ENCODE results near the gene OR5H2. TPM values are rescaled to one million over a fixed set of nuclear protein-coding genes. Genes with fewer than 3 reads are reported as not detected.

The OR5H2 gene
- not detected in 2 replicates for total RNA-seq (ENCODE audit: low replicate concordance)

GRCh38 chr3:98282205-98282604 lies at the start of gene OR5H2:
OR5H2 (plus strand) TSS chr3:98282505; CDS start chr3:98282903, 398 bp downstream.

GRCh38 chr3:98263944-98264343 lies 18.4 kb upstream of the OR5H2 start, which contains the start of gene OR5H6:
OR5H6 (plus strand) TSS chr3:98264244; CDS start chr3:98264333, 89 bp downstream.

Other genes starting within 250 kb of the OR5H2 start
- gene GABRR3, start 247.2 kb upstream of the OR5H2 start, total RNA-seq (ENCODE audit: low replicate concordance): not detected in 2 replicates
- gene OR5AC2, start 195.3 kb upstream of the OR5H2 start, total RNA-seq (ENCODE audit: low replicate concordance): not detected in 2 replicates
- gene OR5H1, start 151.8 kb upstream of the OR5H2 start, total RNA-seq (ENCODE audit: low replicate concordance): not detected in 2 replicates
- gene OR5H14, start 135.0 kb upstream of the OR5H2 start, total RNA-seq (ENCODE audit: low replicate concordance): not detected in 2 replicates
- gene OR5H15, start 115.8 kb upstream of the OR5H2 start, total RNA-seq (ENCODE audit: low replicate concordance): not detected in 2 replicates
- not detected in 2 replicates for gene OR5H6, start 18.3 kb upstream of the OR5H2 start, total RNA-seq (ENCODE audit: low replicate concordance)
- not detected in 2 replicates for gene OR5K4, start 71.3 kb downstream of the OR5H2 start, total RNA-seq (ENCODE audit: low replicate concordance)
- not detected in 2 replicates for gene OR5K3, start 108.2 kb downstream of the OR5H2 start, total RNA-seq (ENCODE audit: low replicate concordance)
- gene OR5K1, start 180.7 kb downstream of the OR5H2 start, total RNA-seq (ENCODE audit: low replicate concordance): not detected in 2 replicates
- gene OR5K2, start 215.2 kb downstream of the OR5H2 start, total RNA-seq (ENCODE audit: low replicate concordance): not detected in 2 replicates
- gene CLDND1, start 240.4 kb downstream of the OR5H2 start, total RNA-seq (ENCODE audit: low replicate concordance): 56.7 and 59.7 TPM in 2 replicates
- not detected in 2 replicates for gene GPR15, start 249.5 kb downstream of the OR5H2 start, total RNA-seq (ENCODE audit: low replicate concordance)

Measured in smooth muscle cell of the coronary artery (primary cell).